ENCODE results near the gene BICC1.

DNA sequence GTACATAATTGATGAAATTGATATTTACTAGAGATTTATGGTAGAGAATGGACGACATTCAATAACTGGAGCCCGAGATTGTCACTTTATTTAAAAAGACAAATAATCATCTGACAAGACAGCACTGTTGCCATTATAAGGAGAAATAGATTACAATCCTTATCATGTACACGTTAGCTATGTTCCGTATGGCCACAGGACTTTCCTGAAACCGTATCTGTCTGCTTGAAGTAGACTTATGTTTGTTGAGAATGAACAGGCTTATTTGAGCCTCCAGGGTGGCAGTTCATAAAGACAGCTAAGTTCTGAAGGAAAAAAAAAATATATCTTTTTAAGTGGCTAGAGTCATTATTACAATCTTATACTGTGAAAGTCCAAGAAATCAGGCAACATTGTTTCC is 317.2 kb downstream of the BICC1 start:
- TF ChIP-seq GATA2 (IDR thresholded peaks at IDR 0.05; ENCODE audit: low read depth, low read length) (no peak; the same call in 1 of the 2 replicates), GATA3 (IDR thresholded peaks at IDR 0.05; ENCODE audit: low read depth, low read length) (0 out of 2 replicates have a peak, but pooled peaks have one; percentile 21)
